ENCODE results near the gene ARHGEF4. TPM values are rescaled to one million over a fixed set of nuclear protein-coding genes. Genes with fewer than 3 reads are reported as not detected.

The ARHGEF4 gene
- total and polyA plus RNA-seq, 2 donors (not counting 3 experiments of a cell fraction or from before 2014, with no cell fraction given): not detected

- H4K20me1 ChIP-seq (replicated peaks; ENCODE audit: control insufficient read depth, extremely low read depth, insufficient read depth, low read length): no peaks in the 10 kb centered on the region
- POLR2A ChIA-PET: no interaction called here
- H3K36me3 ChIP-seq (ENCODE audit: control insufficient read depth in 2 of 2, extremely low read depth in 1 of 2, insufficient read depth in 2 of 2, low read length in 2 of 2): no peaks in the 10 kb centered on the region
- H3K27ac ChIP-seq (ENCODE audit: insufficient read depth, low read depth, low read length): no peak overlapping the region
- no peaks in the 10 kb centered on the region for H3K9me3 ChIP-seq (replicated peaks; ENCODE audit: control insufficient read depth, insufficient read depth, low read length)
- intact Hi-C loops (cut with micrococcal nuclease) (no loop called here), dilution Hi-C loops (cut with MboI; ENCODE audit: extremely low pct_ligation_motif_present, low sequenced_read_pairs) (no loop called here)
- H3K9me1 ChIP-seq (replicated peaks; ENCODE audit: control insufficient read depth, extremely low read depth, insufficient read depth, low read length): no peaks in the 10 kb centered on the region
- DNase-seq (ENCODE audit: low read depth, low spot score) (no peak), FAIRE-seq (no peak)
- H3K79me2 ChIP-seq (ENCODE audit: control insufficient read depth, insufficient read depth, low read length): no peaks in the 10 kb centered on the region
- no peak overlapping the region for H3K9ac ChIP-seq (replicated peaks; ENCODE audit: extremely low read depth, insufficient read depth, low read length)
- TF ChIP-seq GATA2 (IDR thresholded peaks at IDR 0.05; ENCODE audit: insufficient read depth, insufficient read length, low read depth, low read length) (no peak), POLR2AphosphoS5 (IDR thresholded peaks at IDR 0.05; ENCODE audit: insufficient read depth, low read depth, low read length) (no peak)
- BruUV-seq (replicated peaks): no TSS peak
- CTCF ChIA-PET: no interaction called here
- H3K27me3 ChIP-seq (ENCODE audit: control insufficient read depth in 2 of 2, insufficient read depth in 2 of 2, low read length in 2 of 2): no peaks in the 10 kb centered on the region
- H2AFZ ChIP-seq (ENCODE audit: low read depth, low read length): no peak overlapping the region
- H3K4me1 ChIP-seq (ENCODE audit: control insufficient read depth, extremely low read depth, insufficient read depth, low read length): no peaks in the 10 kb centered on the region
- no peak overlapping the region for H3K4me2 ChIP-seq (ENCODE audit: insufficient read depth, low read length)
- no peak overlapping the region for H3K4me3 ChIP-seq (replicated peaks in 1 of 3; ENCODE audit: insufficient read depth in 1 of 3, low read depth in 1 of 3, low read length in 3 of 3)
Observed at GRCh38 chr2:130787841-130788240, 48.9 kb upstream of the ARHGEF4 start.

GRCh38 chr2:130790312-130790711, 46.4 kb upstream of the ARHGEF4 start:
- no TSS peak for BruUV-seq (replicated peaks)
- Histone ChIP-seq H3K36me3 (ENCODE audit: control insufficient read depth in 2 of 2, extremely low read depth in 1 of 2, insufficient read depth in 2 of 2, low read length in 2 of 2) (no peaks in the 10 kb centered on the region), H3K27ac (ENCODE audit: insufficient read depth, low read depth, low read length) (no peak overlapping the region), H4K20me1 (replicated peaks; ENCODE audit: control insufficient read depth, extremely low read depth, insufficient read depth, low read length) (no peaks in the 10 kb centered on the region), H3K4me1 (ENCODE audit: control insufficient read depth, extremely low read depth, insufficient read depth, low read length) (no peaks in the 10 kb centered on the region), H3K9me3 (replicated peaks; ENCODE audit: control insufficient read depth, insufficient read depth, low read length) (no peaks in the 10 kb centered on the region), H2AFZ (ENCODE audit: low read depth, low read length) (no peak overlapping the region), H3K79me2 (ENCODE audit: control insufficient read depth, insufficient read depth, low read length) (no peaks in the 10 kb centered on the region), H3K4me3 (replicated peaks in 1 of 3; ENCODE audit: insufficient read depth in 1 of 3, low read depth in 1 of 3, low read length in 3 of 3) (no peak overlapping the region), H3K4me2 (ENCODE audit: insufficient read depth, low read length) (no peak overlapping the region), H3K9me1 (replicated peaks; ENCODE audit: control insufficient read depth, extremely low read depth, insufficient read depth, low read length) (no peaks in the 10 kb centered on the region), H3K9ac (replicated peaks; ENCODE audit: extremely low read depth, insufficient read depth, low read length) (no peak overlapping the region), H3K27me3 (ENCODE audit: control insufficient read depth in 2 of 2, insufficient read depth in 2 of 2, low read length in 2 of 2) (no peaks in the 10 kb centered on the region)
- no peak for FAIRE-seq
- no peak for TF ChIP-seq MYC (IDR thresholded peaks at IDR 0.05; ENCODE audit: low read depth, low read length)
- TF ChIP-seq EZH2 (IDR thresholded peaks at IDR 0.05; ENCODE audit: borderline replicate concordance, low read depth, low read length, severe bottlenecking): no peak
- no peak for TF ChIP-seq JUN (IDR thresholded peaks at IDR 0.05; ENCODE audit: borderline replicate concordance, insufficient read depth, insufficient read length, low read depth)
- no peak for TF ChIP-seq GATA2 (IDR thresholded peaks at IDR 0.05; ENCODE audit: insufficient read depth, insufficient read length, low read depth, low read length)
- TF ChIP-seq CTCF (IDR thresholded peaks at IDR 0.05; ENCODE audit: extremely low read depth in 1 of 2, insufficient read depth in 1 of 2, low read depth in 1 of 2, low read length in 2 of 2): no peak
- no peak for DNase-seq (ENCODE audit: low read depth, low spot score)
- dilution Hi-C loops (cut with MboI; ENCODE audit: extremely low pct_ligation_motif_present, low sequenced_read_pairs): no loop called here
- ChIA-PET POLR2A (no interaction called here), CTCF (no interaction called here)
- intact Hi-C loops (cut with micrococcal nuclease): loop anchor here (10.0 kb wide), 1 partner anchor 254 kb away; no protein-coding TSS in a partner anchor

All from endothelial cell of umbilical vein (primary cell).